Muscle layer of colon (tissue), 2 donors: ENCODE measurements around the gene SLC23A1.
"Not testable (repeated sequence)": the region's sequence is repeated elsewhere in the genome, so short reads cannot be mapped to it uniquely, and the experiment has no call there.

Experiments used
- H3K27ac ChIP-seq: one replicate; pipeline ENCODE4 v1.7.0; 2013; ENCODE audit warnings: low read depth, mild to moderate bottlenecking, low read length, moderate library complexity
- H3K27me3 ChIP-seq, 2 donors: one replicate each; pipeline ENCODE4 v1.7.0; 2013; ENCODE audit warnings: low read length in 2 of 2, mild to moderate bottlenecking in 2 of 2; ENCODE audit not compliant: insufficient read depth in 2 of 2, control insufficient read depth in 1 of 2
- H3K36me3 ChIP-seq: one replicate; pipeline ENCODE4 v1.7.0; 2013; ENCODE audit warnings: mild to moderate bottlenecking, low read length; ENCODE audit not compliant: insufficient read depth
- H3K4me1 ChIP-seq: one replicate; pipeline ENCODE4 v1.7.0; 2013; ENCODE audit warnings: mild to moderate bottlenecking, low read length; ENCODE audit not compliant: insufficient read depth
- H3K4me3 ChIP-seq, 2 donors: one replicate each; pipeline ENCODE4 v1.7.0; 2013; ENCODE audit warnings: low read length in 2 of 2, low read depth in 1 of 2, mild to moderate bottlenecking in 1 of 2, moderate library complexity in 1 of 2
- H3K9ac ChIP-seq: one replicate; pipeline ENCODE4 v1.7.0; 2013; ENCODE audit warnings: low read length
- H3K9me3 ChIP-seq: one replicate; pipeline ENCODE4 v1.7.0; 2013; ENCODE audit warnings: mild to moderate bottlenecking, low read length
- donor health status: abdominal sarcoma.
- donor health status: Adenocarcinoma of cecum.

The SLC23A1 gene

GRCh38 chr5:139354186-139354585, 28.9 kb downstream of the SLC23A1 start:
- H3K4me3 ChIP-seq, result no peak overlapping the region
- no peaks in the 10 kb centered on the region for H3K27me3 ChIP-seq
- H3K9me3 ChIP-seq, result no peaks in the 10 kb centered on the region
- H3K36me3 ChIP-seq, result peaks cover 9% of the 10 kb centered on the region
- no peak overlapping the region for H3K9ac ChIP-seq
- H3K27ac ChIP-seq, result no peak overlapping the region
- peaks cover 6% of the 10 kb centered on the region for H3K4me1 ChIP-seq

GRCh38 chr5:139347863-139348262, 35.2 kb downstream of the SLC23A1 start:
- H3K27me3 ChIP-seq, H3K27ac ChIP-seq, H3K36me3 ChIP-seq, H3K9me3 ChIP-seq, H3K9ac ChIP-seq, H3K4me3 ChIP-seq: not testable (repeated sequence)
- H3K4me1 ChIP-seq, result peaks cover 20% of the 10 kb centered on the region

DNA sequence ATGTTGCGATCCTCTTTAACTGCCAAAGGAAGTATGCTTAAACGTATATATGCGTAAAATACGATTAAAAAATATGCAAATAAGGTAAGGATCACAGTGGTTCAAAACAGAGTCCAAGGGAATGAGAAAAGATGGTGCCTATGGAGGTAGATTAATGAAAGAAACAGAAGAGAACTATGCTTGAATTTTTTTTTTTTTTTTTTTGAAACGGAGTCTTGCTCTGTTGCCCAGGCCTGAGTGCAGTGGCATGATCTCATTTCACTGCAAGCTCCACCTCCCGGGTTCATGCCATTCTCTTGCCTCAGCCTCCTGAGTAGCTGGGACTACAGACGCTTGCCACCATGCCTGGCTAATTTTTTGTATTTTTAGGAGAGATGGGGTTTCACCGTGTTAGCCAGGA, 37.7 kb downstream of the SLC23A1 start:
- H3K36me3 ChIP-seq, H3K27ac ChIP-seq, H3K9ac ChIP-seq, H3K27me3 ChIP-seq, H3K4me3 ChIP-seq, H3K9me3 ChIP-seq: not testable (repeated sequence)
- peaks cover 24% of the 10 kb centered on the region for H3K4me1 ChIP-seq

- Histone ChIP-seq H3K27ac (no peak overlapping the region), H3K4me3 (no peak overlapping the region), H3K36me3 (no peaks in the 10 kb centered on the region), H3K4me1 (peaks cover 24% of the 10 kb centered on the region), H3K27me3 (no peaks in the 10 kb centered on the region), H3K9me3 (no peaks in the 10 kb centered on the region), H3K9ac (no peak overlapping the region)
These were observed 38.9 kb downstream of the SLC23A1 start for GRCh38 chr5:139344177-139344576.

DNA sequence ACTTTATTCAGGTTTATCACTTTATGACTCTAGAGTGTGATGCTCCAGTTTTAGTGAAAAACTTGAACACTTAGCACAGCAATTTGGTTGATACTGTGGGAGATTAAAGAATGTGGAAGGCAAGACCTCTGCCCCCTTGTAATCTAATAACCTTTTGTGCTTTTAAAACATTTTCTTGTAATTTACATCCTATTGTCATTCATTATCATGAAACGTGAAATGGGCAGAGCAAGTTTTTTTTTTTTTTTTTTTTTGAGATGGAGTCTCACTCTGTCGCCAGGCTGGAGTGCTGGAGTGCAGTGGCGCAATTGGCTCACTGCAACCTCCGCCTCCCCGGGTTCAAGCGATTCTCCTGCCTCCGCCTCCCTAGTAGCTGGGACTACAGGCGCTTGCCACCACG, 39.6 kb downstream of the SLC23A1 start:
- Histone ChIP-seq H3K27ac (no peak overlapping the region), H3K9me3 (no peaks in the 10 kb centered on the region), H3K4me1 (peaks cover 24% of the 10 kb centered on the region), H3K27me3 (no peaks in the 10 kb centered on the region), H3K4me3 (peak overlapping the region in 1 of 2 donors; percentile 95), H3K9ac (no peak overlapping the region), H3K36me3 (no peaks in the 10 kb centered on the region)

GRCh38 chr5:139342423-139342723, 40.7 kb downstream of the SLC23A1 start:
- H3K9ac ChIP-seq, result peak overlapping the region; percentile 90
- no peaks in the 10 kb centered on the region for H3K27me3 ChIP-seq
- H3K36me3 ChIP-seq, result no peaks in the 10 kb centered on the region
- peaks cover 24% of the 10 kb centered on the region for H3K4me1 ChIP-seq
- peak overlapping the region; percentile 45 to 95 for H3K4me3 ChIP-seq
- peak overlapping the region; percentile 98 for H3K27ac ChIP-seq
- H3K9me3 ChIP-seq, result no peaks in the 10 kb centered on the region

- no peaks in the 10 kb centered on the region for H3K9me3 ChIP-seq
- peak within 1 kb of the TSS; percentile 98 for H3K27ac ChIP-seq
- peaks cover 24% of the 10 kb centered on the region for H3K4me1 ChIP-seq
- peak within 1 kb of the TSS; percentile 90 for H3K9ac ChIP-seq
- H3K36me3 ChIP-seq, result no peaks in the 10 kb centered on the region
- peak within 1 kb of the TSS; percentile 45 to 95 for H3K4me3 ChIP-seq
- no peaks in the 10 kb centered on the region for H3K27me3 ChIP-seq
These were observed 41.2 kb downstream of the SLC23A1 start, which contains the start of gene PAIP2 for GRCh38 chr5:139341689-139342422. PAIP2 (plus strand) TSS chr5:139341854; CDS start chr5:139363785, 21,931 bp downstream.

GRCh38 chr5:139341187-139341688, 41.9 kb downstream of the SLC23A1 start:
- Histone ChIP-seq H3K4me3 (peak overlapping the region; percentile 45 to 95), H3K27me3 (no peaks in the 10 kb centered on the region), H3K36me3 (no peaks in the 10 kb centered on the region), H3K9me3 (no peaks in the 10 kb centered on the region), H3K4me1 (peaks cover 24% of the 10 kb centered on the region), H3K27ac (peak overlapping the region; percentile 16), H3K9ac (peak overlapping the region; percentile 39)

DNA sequence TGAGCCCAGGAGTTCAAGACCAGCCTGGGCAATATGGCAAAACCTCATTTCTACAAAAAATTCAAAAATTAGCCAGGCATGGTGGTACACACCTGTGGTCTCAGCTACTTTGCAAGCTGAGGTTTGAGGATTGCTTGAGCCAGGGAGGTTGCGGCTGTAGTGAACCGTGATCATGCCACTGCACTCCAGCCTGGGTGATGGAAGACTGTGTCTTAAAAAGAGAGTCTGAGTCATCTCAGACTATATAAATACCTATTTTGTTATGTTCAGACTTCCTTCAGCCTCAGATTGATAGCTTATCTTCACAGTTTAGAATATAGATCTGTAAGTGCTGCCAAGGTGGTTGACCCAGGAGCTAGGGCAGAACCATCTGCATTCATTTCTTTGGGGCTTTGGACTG, 43.0 kb downstream of the SLC23A1 start:
- Histone ChIP-seq H3K4me3 (no peak overlapping the region), H3K9me3 (no peaks in the 10 kb centered on the region), H3K4me1 (peaks cover 24% of the 10 kb centered on the region), H3K9ac (no peak overlapping the region), H3K27me3 (no peaks in the 10 kb centered on the region), H3K36me3 (no peaks in the 10 kb centered on the region), H3K27ac (no peak overlapping the region)

GRCh38 chr5:139335811-139336210, 47.3 kb downstream of the SLC23A1 start:
- H3K9ac ChIP-seq, result no peak overlapping the region
- H3K4me3 ChIP-seq, result no peak overlapping the region
- H3K27ac ChIP-seq, result no peak overlapping the region
- peaks cover under 1% of the 10 kb centered on the region for H3K4me1 ChIP-seq
- no peaks in the 10 kb centered on the region for H3K9me3 ChIP-seq
- no peaks in the 10 kb centered on the region for H3K27me3 ChIP-seq
- H3K36me3 ChIP-seq, result peaks cover 24% of the 10 kb centered on the region
